ENCODE measurements around the gene SEPHS1. TPM values are rescaled to one million over a fixed set of nuclear protein-coding genes. Genes with fewer than 3 reads are reported as not detected.
A peak's percentile ranks its signal among the peaks of the same experiment; 100 is the strongest.

SEPHS1 gene
- total RNA-seq, 1 donor = 18.1 TPM

- DNase-seq (ENCODE audit: low read depth) = no peak
- no peak overlapping the region for H3K4me3 ChIP-seq (ENCODE audit: low read depth, low read length)
- TF ChIP-seq, protein P1, sequence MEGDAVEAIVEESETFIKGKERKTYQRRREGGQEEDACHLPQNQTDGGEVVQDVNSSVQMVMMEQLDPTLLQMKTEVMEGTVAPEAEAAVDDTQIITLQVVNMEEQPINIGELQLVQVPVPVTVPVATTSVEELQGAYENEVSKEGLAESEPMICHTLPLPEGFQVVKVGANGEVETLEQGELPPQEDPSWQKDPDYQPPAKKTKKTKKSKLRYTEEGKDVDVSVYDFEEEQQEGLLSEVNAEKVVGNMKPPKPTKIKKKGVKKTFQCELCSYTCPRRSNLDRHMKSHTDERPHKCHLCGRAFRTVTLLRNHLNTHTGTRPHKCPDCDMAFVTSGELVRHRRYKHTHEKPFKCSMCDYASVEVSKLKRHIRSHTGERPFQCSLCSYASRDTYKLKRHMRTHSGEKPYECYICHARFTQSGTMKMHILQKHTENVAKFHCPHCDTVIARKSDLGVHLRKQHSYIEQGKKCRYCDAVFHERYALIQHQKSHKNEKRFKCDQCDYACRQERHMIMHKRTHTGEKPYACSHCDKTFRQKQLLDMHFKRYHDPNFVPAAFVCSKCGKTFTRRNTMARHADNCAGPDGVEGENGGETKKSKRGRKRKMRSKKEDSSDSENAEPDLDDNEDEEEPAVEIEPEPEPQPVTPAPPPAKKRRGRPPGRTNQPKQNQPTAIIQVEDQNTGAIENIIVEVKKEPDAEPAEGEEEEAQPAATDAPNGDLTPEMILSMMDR (IDR thresholded peaks at IDR 0.05; ENCODE audit: insufficient read depth, low read depth, low read length) = no peak
These were observed 40.0 kb downstream of the SEPHS1 start for GRCh38 chr10:13308096-13308495.

DNA sequence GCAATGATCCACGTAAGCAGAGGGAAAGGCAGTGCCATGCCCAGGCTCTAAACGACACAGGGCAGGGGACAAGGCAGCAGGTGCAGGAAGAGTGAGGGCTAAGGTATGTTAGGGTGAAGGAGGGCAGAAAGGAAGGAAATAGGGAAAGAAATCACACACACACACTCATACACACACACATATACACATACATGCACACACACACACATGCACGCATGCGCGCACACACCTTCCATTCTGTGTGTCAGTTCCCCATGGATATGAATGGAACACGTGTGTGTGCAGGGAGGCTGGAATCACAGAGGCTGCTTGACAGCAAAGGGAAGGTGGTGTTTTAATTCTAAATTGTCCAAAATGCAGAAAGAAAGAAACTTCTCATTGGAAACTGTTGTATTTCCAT, 42.0 kb downstream of the SEPHS1 start:
- TF ChIP-seq, protein P1 (IDR thresholded peaks at IDR 0.05; ENCODE audit: insufficient read depth, low read depth, low read length) = no peak
- DNase-seq (ENCODE audit: low read depth) = no peak
- H3K4me3 ChIP-seq (ENCODE audit: low read depth, low read length) = no peak overlapping the region

DNA sequence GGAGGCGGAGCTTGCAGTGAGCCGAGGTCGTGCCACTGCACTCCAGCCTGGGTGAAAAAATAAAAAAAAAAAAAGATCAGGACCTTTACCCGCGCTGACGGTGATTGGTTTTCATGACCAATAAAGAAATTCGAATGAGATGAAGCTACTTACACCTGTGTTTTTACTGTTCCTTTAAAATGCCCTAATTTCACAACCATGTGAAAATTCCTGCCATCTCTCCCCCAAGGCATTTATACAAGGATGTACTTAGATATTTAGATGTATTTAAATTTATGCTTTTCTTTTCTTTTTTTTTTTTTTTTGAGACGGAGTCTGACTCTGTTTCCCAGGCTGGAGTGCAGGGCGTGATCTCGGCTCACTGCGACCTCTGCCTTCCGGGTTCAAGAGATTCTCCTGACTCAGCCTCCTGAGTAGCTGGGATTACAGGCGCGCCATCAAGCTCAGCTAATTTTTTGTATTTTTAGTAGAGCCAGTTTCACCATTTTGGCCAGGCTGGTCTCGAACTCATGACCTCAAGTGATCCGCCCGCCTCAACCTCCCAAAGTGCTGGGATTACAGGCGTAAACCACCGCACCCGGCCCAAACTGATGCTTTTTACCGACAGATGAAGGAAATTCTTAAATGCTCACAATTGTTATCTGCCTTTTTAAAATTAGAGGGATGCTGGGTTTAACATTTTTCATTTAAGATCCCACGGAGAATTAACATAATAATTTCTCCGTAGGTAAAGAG, 45.1 kb downstream of the SEPHS1 start:
- DNase-seq (ENCODE audit: low read depth) = no peak
- TF ChIP-seq, protein P1 (IDR thresholded peaks at IDR 0.05; ENCODE audit: insufficient read depth, low read depth, low read length) = no peak
- H3K4me3 ChIP-seq (ENCODE audit: low read depth, low read length) = peak overlapping the region; percentile 75

DNA sequence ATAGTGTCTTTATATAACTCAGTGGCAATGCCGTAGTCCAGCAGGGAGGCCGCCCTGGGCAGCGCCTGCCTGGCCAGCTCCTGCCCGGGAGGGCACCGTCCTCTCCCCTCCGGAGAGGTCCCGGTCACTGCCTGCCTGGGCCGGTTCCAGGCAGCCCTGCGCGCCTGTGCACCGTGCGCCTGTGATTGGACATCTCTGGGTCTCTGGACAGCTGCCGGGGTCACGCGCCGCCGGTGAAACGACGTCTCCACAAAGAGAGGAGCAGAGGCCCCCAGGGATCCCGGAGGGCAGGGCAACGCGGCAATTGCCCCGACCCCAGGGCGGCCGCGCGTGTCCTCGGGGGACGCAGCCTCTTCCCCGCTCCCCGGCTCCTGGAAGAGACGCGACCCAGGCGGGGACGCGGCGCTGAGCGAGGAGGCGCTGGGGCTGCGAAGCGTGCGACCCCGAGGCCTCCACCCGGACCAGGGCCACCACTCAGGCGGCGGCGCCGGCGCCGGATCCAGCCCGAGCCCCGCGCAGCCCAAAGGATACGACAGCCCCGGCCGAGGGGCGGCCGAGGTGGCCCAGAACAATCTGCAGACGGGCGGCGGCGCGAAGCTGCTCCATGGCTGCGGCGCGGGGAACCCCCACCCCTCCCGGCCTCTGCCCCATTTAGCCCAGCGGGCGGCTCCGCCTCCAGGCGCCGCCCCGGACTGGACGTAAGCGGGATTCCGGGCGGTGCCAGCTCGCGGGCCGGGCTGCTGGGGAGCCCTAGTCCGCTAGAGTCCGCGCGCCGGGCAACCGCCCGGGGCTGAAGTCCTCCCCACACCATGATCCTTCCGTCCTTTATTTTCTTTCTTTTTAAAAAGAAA, 48.4 kb downstream of the SEPHS1 start, which contains the start of gene PHYH:
Gene PHYH, minus strand, starts transcription at position 628 of the 851 bp plus-strand sequence. Its CDS starts 22 bp downstream, at position 606.
- TF ChIP-seq, protein P1 (IDR thresholded peaks at IDR 0.05; ENCODE audit: insufficient read depth, low read depth, low read length) = no peak
- peak; percentile 84 for DNase-seq (ENCODE audit: low read depth)
- H3K4me3 ChIP-seq (ENCODE audit: low read depth, low read length) = peak within 1 kb of the TSS; percentile 69

DNA sequence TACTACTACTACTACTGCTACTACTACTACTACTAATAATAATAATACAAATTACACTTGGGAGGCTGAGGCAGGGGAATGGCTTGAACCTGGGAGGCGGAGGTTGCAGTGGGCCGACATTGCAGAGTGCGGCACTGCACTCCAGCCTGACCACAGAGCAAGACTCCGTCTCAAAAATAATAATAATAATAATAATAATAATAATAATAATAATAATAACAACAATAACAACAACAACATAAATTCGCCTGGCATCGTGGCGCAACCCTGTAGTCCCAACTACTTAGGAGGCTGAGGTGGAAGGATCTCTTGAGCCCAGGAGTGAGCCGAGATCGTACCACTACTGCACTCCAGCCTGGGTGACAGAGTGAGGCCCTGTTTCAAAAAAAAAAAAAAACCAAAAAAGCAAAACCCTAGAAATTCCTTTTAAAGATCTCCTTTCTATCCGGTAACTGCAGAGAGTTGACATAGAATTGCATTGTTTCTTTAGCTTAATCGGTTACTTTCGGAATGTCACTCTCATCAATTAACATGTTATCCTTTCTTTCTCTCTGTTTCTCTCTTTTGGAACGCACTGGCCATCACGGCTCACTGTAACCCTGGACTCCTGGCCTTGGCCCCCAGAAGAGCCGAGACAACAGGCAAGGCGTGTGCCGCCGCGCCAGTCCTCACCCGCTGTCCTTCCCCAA, 49.2 kb downstream of the SEPHS1 start:
- peak overlapping the region; percentile 69 for H3K4me3 ChIP-seq (ENCODE audit: low read depth, low read length)
- DNase-seq (ENCODE audit: low read depth) = no peak
- TF ChIP-seq, protein P1 (IDR thresholded peaks at IDR 0.05; ENCODE audit: insufficient read depth, low read depth, low read length) = no peak

GRCh38 chr10:13296476-13296875, 51.6 kb downstream of the SEPHS1 start:
- no peak for DNase-seq (ENCODE audit: low read depth)
- TF ChIP-seq, protein P1 (IDR thresholded peaks at IDR 0.05; ENCODE audit: insufficient read depth, low read depth, low read length) = no peak
- no peak overlapping the region for H3K4me3 ChIP-seq (ENCODE audit: low read depth, low read length)

Measured in fibroblast of villous mesenchyme (primary cell).